Measurements from ENCODE around the gene LACTB.
A peak's percentile ranks its signal among the peaks of the same experiment; 100 is the strongest.

Gene LACTB

DNA sequence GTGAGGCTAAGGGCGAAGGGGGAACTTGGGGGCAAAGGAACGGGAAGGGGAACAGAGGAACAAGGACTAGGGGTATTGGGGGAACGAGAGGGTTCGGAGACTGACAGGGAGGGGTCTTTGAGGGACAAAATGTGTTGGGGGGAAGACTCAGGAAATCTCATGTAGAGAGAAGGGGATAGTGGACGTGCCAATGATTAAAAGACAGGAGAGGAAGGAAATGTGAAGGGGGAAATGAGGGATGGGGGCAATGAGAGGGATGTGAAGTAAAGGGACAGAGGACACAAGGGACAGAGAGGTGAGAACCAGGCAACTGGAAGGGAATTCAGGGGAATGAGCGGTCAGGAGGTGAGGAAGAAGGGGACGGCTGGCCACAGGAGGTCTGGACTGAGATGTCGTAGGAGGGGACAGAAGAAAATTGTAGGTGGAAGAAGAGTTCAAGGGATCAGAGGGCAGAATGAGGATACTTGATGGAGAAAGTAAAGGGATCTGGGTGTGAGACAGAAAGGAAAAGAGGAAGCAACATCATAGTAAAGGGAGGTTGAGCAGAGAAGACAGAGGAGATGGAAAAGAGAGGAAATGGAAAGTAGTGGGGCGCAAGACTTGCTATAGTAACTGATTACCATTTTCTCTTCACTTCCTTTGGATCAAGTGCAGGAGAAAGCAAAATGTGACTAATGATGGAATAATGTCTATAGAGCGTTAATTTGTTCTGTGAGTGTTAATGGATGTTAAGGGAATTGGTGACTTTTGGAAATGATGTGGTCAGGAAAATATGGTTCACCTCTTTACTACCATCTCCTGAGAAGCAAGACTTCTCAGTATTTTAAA, 68.5 kb downstream of the LACTB start:
- peak overlapping the region; percentile 89 for H3K27ac ChIP-seq
- TF ChIP-seq, protein P1, sequence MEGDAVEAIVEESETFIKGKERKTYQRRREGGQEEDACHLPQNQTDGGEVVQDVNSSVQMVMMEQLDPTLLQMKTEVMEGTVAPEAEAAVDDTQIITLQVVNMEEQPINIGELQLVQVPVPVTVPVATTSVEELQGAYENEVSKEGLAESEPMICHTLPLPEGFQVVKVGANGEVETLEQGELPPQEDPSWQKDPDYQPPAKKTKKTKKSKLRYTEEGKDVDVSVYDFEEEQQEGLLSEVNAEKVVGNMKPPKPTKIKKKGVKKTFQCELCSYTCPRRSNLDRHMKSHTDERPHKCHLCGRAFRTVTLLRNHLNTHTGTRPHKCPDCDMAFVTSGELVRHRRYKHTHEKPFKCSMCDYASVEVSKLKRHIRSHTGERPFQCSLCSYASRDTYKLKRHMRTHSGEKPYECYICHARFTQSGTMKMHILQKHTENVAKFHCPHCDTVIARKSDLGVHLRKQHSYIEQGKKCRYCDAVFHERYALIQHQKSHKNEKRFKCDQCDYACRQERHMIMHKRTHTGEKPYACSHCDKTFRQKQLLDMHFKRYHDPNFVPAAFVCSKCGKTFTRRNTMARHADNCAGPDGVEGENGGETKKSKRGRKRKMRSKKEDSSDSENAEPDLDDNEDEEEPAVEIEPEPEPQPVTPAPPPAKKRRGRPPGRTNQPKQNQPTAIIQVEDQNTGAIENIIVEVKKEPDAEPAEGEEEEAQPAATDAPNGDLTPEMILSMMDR (conservative IDR thresholded peaks at IDR 0.05): no peak

DNA sequence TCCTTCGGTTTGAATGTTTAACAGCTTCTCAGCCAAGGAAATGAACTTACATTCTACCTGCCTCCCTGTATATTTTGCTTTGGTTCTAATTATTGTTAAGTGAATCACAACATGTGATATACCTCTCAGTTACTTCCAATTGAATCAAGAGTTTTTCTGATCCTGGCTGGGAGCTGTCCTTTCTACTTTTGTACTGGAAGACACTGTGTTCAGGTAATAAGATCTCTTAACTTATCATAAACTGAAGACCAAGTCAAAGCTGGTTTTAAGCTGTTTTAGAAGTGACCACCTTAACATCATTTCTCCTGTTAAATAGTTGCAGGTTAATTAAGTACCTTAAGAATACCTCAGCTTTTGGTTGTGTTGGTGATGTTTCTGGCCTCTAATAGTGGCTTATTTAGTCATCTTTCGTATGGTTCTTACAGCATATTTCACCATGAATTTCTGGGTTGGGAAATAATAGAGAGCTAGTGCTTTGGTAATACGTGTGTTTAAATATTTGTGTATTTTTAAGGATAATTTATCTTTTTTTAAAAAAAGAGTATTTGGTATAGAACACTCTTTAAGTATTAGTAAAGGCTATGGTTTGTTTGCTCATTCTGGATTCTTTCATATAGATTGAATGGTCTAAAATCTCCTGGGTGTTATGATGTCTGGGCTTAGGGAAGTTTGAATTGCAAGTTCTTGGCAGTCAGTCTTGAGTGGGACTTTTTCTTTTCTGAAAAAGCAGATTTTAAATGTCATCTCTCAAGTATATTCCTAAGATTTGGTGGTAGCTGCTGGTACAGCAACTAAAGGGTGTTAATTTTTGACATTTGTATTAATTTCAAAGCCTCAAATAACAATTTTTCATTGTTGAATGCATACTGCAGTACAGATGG, 69.3 kb downstream of the LACTB start:
- peak overlapping the region; percentile 89 for H3K27ac ChIP-seq
- TF ChIP-seq, protein P1 (conservative IDR thresholded peaks at IDR 0.05): no peak

Data from VCaP (cell line).